NT2/D1 (cell line): Measurements from ENCODE around the gene SLC20A1.

Experiments
- DNase-seq: peaks from one replicate; pipeline ENCODE4 v3.0.0-alpha.2; 2011; ENCODE audit warnings: low read depth, low spot score
- H3K27me3 ChIP-seq: 2 replicates; pipeline ENCODE4 v1.6.0; 2011; ENCODE audit warnings: mild to moderate bottlenecking; ENCODE audit not compliant: insufficient read length, insufficient read depth
- H3K36me3 ChIP-seq: 2 replicates; pipeline ENCODE4 v1.6.1; 2011; ENCODE audit warnings: mild to moderate bottlenecking, low read length, mixed read lengths; ENCODE audit not compliant: insufficient read depth, insufficient read length
- H3K4me1 ChIP-seq: 2 replicates; pipeline ENCODE4 v1.5.1; 2011; ENCODE audit not compliant: insufficient read depth, insufficient read length
- H3K4me3 ChIP-seq: 2 replicates; pipeline ENCODE4 v1.5.1; 2011; ENCODE audit warnings: low read depth; ENCODE audit not compliant: insufficient read length
- H3K9ac ChIP-seq: 2 replicates; pipeline ENCODE4 v1.6.0; 2011; ENCODE audit warnings: low read depth; ENCODE audit not compliant: insufficient read length
- H3K9me3 ChIP-seq: 2 replicates; pipeline ENCODE4 v1.5.1; 2011; ENCODE audit warnings: mild to moderate bottlenecking, low read length; ENCODE audit not compliant: insufficient read depth
- SUZ12 ChIP-seq: IDR thresholded peaks from 2 replicates; pipeline ENCODE4 v1.6.1; 2011; ENCODE audit not compliant: insufficient read length, insufficient read depth; ENCODE audit errors: extremely low read depth
- YY1 ChIP-seq: IDR thresholded peaks from 2 replicates; pipeline ENCODE4 v1.6.1; 2011; ENCODE audit not compliant: insufficient read length, insufficient read depth
- ZNF274 ChIP-seq: IDR thresholded peaks from 2 replicates; pipeline ENCODE4 v1.6.1; 2011; ENCODE audit warnings: mild to moderate bottlenecking, low read depth, low read length

The SLC20A1 gene

DNA sequence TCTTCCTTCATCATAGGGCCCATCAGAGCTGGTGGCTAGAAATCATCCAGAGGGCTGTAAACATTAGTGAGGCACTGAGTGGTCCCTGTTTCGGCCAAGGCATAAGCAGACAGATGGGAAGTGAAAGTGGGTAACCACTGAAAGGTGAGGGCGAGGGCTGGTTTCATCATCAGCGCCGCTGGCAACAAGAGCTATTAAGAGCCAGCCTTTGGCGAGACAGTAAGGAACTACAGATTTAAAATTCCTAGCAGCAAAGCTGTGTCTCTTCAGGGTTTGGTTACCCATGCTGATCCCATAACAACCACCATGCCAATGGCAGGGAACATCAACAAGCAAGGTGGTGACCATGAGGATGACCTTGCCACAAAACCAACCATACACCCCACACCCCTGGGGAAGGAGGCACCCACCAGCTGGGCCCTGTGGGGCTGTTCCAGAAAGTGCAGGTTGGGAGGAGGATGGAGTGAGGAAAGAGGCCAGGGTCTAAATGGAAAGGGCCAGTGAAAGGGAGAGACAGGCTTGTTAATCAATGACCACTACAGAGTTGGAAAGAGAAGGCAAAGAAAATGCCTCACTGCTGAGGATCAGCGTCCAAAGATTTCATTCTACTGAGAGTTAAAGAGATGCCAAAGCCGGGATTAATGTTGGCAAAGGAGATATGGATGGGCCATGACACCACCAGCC lies 9.0 kb upstream of the SLC20A1 start:
- Histone ChIP-seq H3K9ac (no peak overlapping the region), H3K4me3 (no peak overlapping the region), H3K9me3 (no peaks in the 10 kb centered on the region), H3K4me1 (no peaks in the 10 kb centered on the region), H3K27me3 (no peaks in the 10 kb centered on the region), H3K36me3 (no peaks in the 10 kb centered on the region)
- TF ChIP-seq YY1 (no peak), ZNF274 (no peak), SUZ12 (no peak)
- no peak for DNase-seq

DNA sequence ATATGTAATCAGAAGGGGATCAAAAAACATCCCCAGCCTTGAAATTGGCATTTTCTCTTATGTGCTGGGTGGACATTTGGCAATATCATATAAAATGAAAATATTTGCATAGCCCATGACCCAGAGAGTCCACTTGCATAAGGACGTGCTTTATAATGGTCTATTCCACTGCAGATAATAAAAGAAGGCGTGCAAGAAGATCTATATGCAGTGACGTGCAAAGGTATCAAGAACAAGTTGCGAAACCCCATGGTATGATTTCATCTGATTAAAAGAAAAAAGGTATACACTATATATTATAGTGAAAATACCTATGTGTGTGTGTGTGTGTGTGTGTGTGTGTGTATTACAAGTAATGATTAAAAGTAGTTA lies 8.5 kb upstream of the SLC20A1 start:
- Histone ChIP-seq H3K9ac (no peak overlapping the region), H3K4me3 (no peak overlapping the region), H3K4me1 (no peaks in the 10 kb centered on the region), H3K9me3 (no peaks in the 10 kb centered on the region), H3K27me3 (no peaks in the 10 kb centered on the region), H3K36me3 (no peaks in the 10 kb centered on the region)
- no peak for DNase-seq
- TF ChIP-seq SUZ12, result no peak

DNA sequence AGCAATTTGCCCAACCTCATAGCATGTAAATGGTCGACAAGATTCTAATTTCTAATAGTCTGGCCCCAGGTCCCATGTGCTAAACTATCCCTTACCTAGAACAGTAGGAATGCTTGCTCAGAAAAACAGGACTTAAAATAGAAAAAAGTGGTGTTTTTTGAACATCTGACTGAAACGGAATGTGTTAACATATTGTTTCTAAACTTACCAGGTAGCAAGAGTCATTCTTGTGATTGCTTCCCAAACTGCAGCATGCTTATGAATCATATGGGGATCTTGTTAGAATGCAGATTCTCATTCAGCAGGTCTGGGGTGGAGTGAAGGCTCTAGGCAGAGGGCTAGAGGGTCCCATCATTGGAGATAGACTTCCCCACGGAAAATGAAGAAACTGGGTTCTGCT lies 5.8 kb upstream of the SLC20A1 start:
- Histone ChIP-seq H3K9ac (no peak overlapping the region), H3K9me3 (no peaks in the 10 kb centered on the region), H3K4me1 (no peaks in the 10 kb centered on the region), H3K4me3 (no peak overlapping the region), H3K36me3 (no peaks in the 10 kb centered on the region), H3K27me3 (peaks cover 8% of the 10 kb centered on the region)
- no peak for TF ChIP-seq YY1
- TF ChIP-seq ZNF274, result no peak
- no peak for TF ChIP-seq SUZ12
- no peak for DNase-seq

DNA sequence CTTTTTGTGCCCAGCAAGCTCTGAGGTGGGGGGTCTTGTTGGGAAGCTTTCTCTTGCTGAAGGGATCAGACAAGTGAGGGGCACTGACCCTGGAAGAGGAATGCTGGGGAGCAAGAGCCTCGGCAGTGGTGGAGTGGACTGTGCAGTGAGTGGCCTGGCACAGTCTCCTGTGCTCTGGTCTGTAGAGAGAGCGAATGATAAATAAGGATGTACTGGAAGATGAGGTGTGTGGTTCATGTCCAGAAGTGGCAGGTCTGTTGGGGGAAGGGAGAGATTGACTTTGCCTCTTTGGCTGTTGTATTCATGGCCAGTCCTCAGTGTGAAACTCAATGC lies 5.3 kb upstream of the SLC20A1 start:
- H3K36me3 ChIP-seq, result no peaks in the 10 kb centered on the region
- TF ChIP-seq YY1 (no peak), ZNF274 (no peak), SUZ12 (no peak)
- no peak overlapping the region for H3K9ac ChIP-seq
- H3K27me3 ChIP-seq, result peaks cover 8% of the 10 kb centered on the region
- no peaks in the 10 kb centered on the region for H3K4me1 ChIP-seq
- H3K4me3 ChIP-seq, result no peak overlapping the region
- H3K9me3 ChIP-seq, result no peaks in the 10 kb centered on the region
- no peak for DNase-seq

DNA sequence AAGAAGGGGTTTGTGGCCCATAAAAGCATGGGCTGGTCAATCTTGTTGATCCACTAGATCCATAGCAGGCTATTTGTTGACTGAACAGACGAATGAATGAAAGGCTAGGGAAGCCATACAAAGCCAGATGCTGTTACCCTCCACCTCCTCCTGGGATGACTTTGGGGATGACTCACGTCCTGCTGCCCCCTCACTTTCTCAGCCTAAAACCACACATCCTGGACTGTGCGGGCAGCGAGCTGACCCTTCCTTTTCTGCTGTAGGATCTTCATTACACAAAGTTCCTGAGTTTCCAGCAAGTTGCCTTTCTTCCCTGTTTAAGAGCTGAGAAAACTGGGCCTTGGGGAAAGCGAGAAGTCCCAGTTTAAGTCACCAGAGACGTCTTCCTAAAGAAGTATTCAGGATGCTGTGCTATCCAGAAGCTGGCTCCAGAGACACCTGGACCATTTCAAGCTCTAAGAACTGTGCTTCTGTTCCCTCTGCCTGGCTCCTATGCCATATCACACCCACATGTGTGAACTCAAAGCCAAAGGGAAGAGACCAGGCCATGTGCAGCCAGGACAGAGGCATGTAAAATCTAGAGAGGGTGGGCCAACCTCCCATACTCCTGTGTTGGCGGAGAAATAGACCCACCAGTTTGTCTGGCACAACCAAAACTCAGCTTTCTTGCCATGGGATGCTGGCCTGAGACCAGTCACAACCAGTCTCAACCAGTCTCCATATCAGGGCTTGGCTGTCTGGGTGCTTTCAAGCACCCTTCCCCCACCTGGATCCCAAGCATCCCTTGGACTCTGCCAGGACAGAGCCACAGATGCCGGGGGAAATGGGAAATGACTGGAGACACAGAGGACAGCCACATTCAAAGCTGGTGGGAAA lies 4.7 kb upstream of the SLC20A1 start:
- no peaks in the 10 kb centered on the region for H3K36me3 ChIP-seq
- H3K4me3 ChIP-seq, result no peak overlapping the region
- DNase-seq, result no peak
- no peaks in the 10 kb centered on the region for H3K4me1 ChIP-seq
- no peaks in the 10 kb centered on the region for H3K9me3 ChIP-seq
- TF ChIP-seq YY1 (no peak), SUZ12 (no peak), ZNF274 (no peak)
- peaks cover 8% of the 10 kb centered on the region for H3K27me3 ChIP-seq
- no peak overlapping the region for H3K9ac ChIP-seq

DNA sequence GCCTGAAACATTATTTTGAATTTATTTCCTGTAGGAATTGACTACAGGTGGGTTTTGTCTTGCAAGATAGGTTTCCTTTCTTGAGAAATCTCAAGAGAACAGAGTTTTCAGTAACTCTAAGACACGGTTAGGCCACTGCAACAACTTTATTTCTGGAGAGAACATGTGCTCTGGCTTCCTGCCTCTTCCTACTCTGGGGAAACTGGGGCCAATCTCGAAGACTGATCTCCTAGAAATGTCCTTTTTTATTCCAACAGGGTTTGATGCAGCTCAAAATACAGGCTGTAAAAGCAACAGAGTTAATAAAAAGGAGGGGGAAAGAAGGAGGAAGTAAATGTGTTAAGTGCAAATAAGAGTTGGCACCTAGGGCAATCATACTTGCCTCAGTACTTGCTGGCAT lies 4.0 kb upstream of the SLC20A1 start:
- Histone ChIP-seq H3K9me3 (no peaks in the 10 kb centered on the region), H3K9ac (no peak overlapping the region), H3K4me1 (no peaks in the 10 kb centered on the region), H3K27me3 (peaks cover 8% of the 10 kb centered on the region), H3K36me3 (peaks cover 1% of the 10 kb centered on the region), H3K4me3 (no peak overlapping the region)
- DNase-seq, result no peak
- no peak for TF ChIP-seq YY1
- TF ChIP-seq ZNF274, result no peak
- TF ChIP-seq SUZ12, result no peak

DNA sequence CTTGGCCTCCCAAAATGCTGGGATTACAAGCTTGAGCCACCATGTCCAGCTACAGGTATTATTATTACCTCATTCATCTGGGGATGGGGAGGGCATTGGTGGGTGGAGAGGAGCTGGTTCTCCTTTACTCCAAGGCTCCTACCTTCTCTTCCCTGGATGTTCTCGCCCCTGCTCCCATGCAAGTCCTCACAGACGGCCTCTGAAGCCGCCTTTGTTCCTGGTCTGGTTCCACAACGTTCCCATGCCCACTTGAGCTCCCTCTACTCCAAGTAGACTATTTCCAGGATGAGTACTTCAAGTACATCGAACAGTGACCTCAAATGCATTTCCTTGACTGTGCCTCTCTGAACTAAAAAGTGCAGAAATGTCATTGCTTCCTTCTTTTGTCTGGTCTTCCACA lies 3.2 kb upstream of the SLC20A1 start:
- Histone ChIP-seq H3K36me3 (peaks cover 10% of the 10 kb centered on the region), H3K9me3 (no peaks in the 10 kb centered on the region), H3K27me3 (peaks cover 8% of the 10 kb centered on the region), H3K4me1 (no peaks in the 10 kb centered on the region), H3K9ac (no peak overlapping the region), H3K4me3 (no peak overlapping the region)
- TF ChIP-seq ZNF274 (no peak), YY1 (no peak), SUZ12 (no peak)
- DNase-seq, result no peak

DNA sequence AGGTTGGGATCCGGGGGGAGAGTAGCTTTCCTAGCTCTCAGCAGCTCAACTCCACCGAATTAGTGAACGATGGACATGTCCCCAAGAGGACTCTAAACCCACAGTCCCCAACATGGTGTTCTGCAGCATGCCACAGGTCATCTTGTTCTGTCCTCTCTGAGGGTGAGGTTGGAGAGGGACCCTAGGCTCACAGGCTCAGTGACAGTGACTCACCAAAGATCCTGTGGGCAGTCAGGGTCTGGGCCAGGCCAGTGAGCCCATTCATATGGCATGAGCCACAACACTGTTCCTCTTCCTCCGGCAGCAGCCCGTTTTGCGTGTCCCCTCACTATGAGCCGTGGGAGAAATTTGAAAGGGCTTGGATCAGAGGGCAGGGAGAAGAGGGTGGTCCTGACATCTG lies 2.8 kb upstream of the SLC20A1 start:
- Histone ChIP-seq H3K4me1 (no peaks in the 10 kb centered on the region), H3K27me3 (peaks cover 8% of the 10 kb centered on the region), H3K36me3 (peaks cover 14% of the 10 kb centered on the region), H3K9me3 (no peaks in the 10 kb centered on the region), H3K9ac (no peak overlapping the region), H3K4me3 (no peak overlapping the region)
- TF ChIP-seq ZNF274 (no peak), YY1 (no peak), SUZ12 (no peak)
- no peak for DNase-seq
